ENCODE results near the gene DCLK1.

GRCh38 chr13:36090592-36090991, 40.6 kb downstream of the DCLK1 start:
- TF ChIP-seq CTCF (IDR thresholded peaks at IDR 0.05; ENCODE audit: low read depth, low read length, missing input control) = no peak
- no peak for TF ChIP-seq ZBTB33 (IDR thresholded peaks at IDR 0.05)
- TF ChIP-seq, protein P1, sequence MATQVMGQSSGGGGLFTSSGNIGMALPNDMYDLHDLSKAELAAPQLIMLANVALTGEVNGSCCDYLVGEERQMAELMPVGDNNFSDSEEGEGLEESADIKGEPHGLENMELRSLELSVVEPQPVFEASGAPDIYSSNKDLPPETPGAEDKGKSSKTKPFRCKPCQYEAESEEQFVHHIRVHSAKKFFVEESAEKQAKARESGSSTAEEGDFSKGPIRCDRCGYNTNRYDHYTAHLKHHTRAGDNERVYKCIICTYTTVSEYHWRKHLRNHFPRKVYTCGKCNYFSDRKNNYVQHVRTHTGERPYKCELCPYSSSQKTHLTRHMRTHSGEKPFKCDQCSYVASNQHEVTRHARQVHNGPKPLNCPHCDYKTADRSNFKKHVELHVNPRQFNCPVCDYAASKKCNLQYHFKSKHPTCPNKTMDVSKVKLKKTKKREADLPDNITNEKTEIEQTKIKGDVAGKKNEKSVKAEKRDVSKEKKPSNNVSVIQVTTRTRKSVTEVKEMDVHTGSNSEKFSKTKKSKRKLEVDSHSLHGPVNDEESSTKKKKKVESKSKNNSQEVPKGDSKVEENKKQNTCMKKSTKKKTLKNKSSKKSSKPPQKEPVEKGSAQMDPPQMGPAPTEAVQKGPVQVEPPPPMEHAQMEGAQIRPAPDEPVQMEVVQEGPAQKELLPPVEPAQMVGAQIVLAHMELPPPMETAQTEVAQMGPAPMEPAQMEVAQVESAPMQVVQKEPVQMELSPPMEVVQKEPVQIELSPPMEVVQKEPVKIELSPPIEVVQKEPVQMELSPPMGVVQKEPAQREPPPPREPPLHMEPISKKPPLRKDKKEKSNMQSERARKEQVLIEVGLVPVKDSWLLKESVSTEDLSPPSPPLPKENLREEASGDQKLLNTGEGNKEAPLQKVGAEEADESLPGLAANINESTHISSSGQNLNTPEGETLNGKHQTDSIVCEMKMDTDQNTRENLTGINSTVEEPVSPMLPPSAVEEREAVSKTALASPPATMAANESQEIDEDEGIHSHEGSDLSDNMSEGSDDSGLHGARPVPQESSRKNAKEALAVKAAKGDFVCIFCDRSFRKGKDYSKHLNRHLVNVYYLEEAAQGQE (IDR thresholded peaks at IDR 0.05) = no peak
- TF ChIP-seq, protein P2, sequence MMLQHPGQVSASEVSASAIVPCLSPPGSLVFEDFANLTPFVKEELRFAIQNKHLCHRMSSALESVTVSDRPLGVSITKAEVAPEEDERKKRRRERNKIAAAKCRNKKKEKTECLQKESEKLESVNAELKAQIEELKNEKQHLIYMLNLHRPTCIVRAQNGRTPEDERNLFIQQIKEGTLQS (IDR thresholded peaks at IDR 0.05) = no peak
- no peak for TF ChIP-seq EGR1 (IDR thresholded peaks at IDR 0.05; ENCODE audit: low read depth in 2 of 2)
- no peak for TF ChIP-seq YY1 (IDR thresholded peaks at IDR 0.05)
- no peak for TF ChIP-seq FOXA1 (IDR thresholded peaks at IDR 0.05)
- TF ChIP-seq HNF4G (IDR thresholded peaks at IDR 0.05) = no peak
- no peak for TF ChIP-seq RAD21 (IDR thresholded peaks at IDR 0.05)
